ENCODE measurements around the gene SLC39A6. TPM values are rescaled to one million over a fixed set of nuclear protein-coding genes. Genes with fewer than 3 reads are reported as not detected.

Gene SLC39A6
- polyA plus RNA-seq, 1 of the 3 experiments (the other 2 are of a cell fraction) = 67.4 TPM

DNA sequence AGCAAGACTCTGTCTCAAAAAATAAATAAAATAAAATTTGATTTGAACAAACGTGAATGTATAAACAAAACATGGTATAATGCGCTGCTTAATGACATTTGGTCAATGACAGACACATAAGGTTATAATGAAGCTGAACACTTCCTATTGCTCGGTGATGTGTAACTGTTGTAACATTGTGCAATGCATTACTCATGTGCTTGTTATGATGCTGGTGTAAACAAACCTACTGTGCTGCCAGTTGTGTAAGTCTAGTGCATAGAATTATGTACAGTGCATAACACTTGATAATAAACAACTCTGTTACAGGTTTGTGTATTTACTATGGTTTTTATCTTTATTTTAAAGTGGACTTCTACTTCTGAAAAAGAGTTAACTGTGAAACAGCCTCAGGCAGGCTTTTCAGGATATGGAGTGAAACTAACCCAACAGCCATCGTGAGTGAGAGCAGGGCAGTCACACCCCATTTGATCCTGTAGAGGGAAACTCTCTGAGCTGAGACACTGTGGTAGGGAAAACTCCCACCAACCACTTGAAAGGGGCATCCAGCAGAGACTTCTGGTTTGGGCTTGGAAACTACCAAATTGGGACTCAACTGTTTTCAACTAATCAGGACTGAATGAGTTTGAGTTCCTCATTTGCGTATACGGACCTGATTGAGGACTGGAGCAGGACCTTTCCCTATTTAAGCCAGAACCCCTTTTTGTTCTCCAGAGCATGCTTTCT lies 53.1 kb downstream of the SLC39A6 start:
- H4K20me1 ChIP-seq (ENCODE audit: insufficient read depth) = no peaks in the 10 kb centered on the region
- H3K36me3 ChIP-seq (replicated peaks in 1 of 2; ENCODE audit: control insufficient read depth in 1 of 2, insufficient read depth in 2 of 2, low read length in 1 of 2) = no peaks in the 10 kb centered on the region
- no peak overlapping the region for H2AFZ ChIP-seq (ENCODE audit: low read depth)
- H3K27me3 ChIP-seq (ENCODE audit: insufficient read depth) = no peaks in the 10 kb centered on the region; the same call in 1 of the 2 replicates
- ChIA-PET CTCF (no interaction called here), POLR2A (no interaction called here)
- no peaks in the 10 kb centered on the region for H3K79me2 ChIP-seq (ENCODE audit: insufficient read depth)
- H3K9ac ChIP-seq = no peak overlapping the region
- DNase-seq = no peak
- H3K4me1 ChIP-seq (ENCODE audit: control insufficient read depth in 1 of 2, insufficient read depth in 2 of 2, low read depth in 1 of 2, low read length in 1 of 2) = no peaks in the 10 kb centered on the region
- 73% methylated on average over 6 of the region's 6 CpGs for whole genome bisulfite sequencing (ENCODE audit: low lambda C conversion rate)
- TF ChIP-seq, protein P1, sequence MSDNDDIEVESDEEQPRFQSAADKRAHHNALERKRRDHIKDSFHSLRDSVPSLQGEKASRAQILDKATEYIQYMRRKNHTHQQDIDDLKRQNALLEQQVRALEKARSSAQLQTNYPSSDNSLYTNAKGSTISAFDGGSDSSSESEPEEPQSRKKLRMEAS (IDR thresholded peaks at IDR 0.05; ENCODE audit: low read depth) = no peak
- TF ChIP-seq, protein P2, sequence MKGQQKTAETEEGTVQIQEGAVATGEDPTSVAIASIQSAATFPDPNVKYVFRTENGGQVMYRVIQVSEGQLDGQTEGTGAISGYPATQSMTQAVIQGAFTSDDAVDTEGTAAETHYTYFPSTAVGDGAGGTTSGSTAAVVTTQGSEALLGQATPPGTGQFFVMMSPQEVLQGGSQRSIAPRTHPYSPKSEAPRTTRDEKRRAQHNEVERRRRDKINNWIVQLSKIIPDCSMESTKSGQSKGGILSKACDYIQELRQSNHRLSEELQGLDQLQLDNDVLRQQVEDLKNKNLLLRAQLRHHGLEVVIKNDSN (IDR thresholded peaks at IDR 0.05; ENCODE audit: borderline replicate concordance, low read depth) = no peak
- TF ChIP-seq, protein P3, sequence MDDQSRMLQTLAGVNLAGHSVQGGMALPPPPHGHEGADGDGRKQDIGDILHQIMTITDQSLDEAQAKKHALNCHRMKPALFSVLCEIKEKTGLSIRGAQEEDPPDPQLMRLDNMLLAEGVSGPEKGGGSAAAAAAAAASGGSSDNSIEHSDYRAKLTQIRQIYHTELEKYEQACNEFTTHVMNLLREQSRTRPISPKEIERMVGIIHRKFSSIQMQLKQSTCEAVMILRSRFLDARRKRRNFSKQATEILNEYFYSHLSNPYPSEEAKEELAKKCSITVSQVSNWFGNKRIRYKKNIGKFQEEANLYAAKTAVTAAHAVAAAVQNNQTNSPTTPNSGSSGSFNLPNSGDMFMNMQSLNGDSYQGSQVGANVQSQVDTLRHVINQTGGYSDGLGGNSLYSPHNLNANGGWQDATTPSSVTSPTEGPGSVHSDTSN (IDR thresholded peaks at IDR 0.05) = no peak
- TF ChIP-seq GABPA (IDR thresholded peaks at IDR 0.05; ENCODE audit: low read depth) (no peak), RCOR1 (IDR thresholded peaks at IDR 0.05; ENCODE audit: low read length) (no peak), RFX5 (IDR thresholded peaks at IDR 0.05; ENCODE audit: low read length) (no peak), TEAD4 (IDR thresholded peaks at IDR 0.05; ENCODE audit: borderline replicate concordance, insufficient read depth) (no peak), RXRA (IDR thresholded peaks at IDR 0.05; ENCODE audit: borderline replicate concordance, low read depth) (no peak), MEF2A (IDR thresholded peaks at IDR 0.05; ENCODE audit: borderline replicate concordance, low read depth) (no peak), TCF12 (IDR thresholded peaks at IDR 0.05) (no peak), FOXJ3 (CRISPR knock-in tag; IDR thresholded peaks at IDR 0.05) (no peak), ELF1 (IDR thresholded peaks at IDR 0.05) (no peak), CHD2 (IDR thresholded peaks at IDR 0.05; ENCODE audit: low read length, partially characterized antibody) (no peak), NFIC (IDR thresholded peaks at IDR 0.05; ENCODE audit: borderline replicate concordance) (no peak)
- TF ChIP-seq, protein P4, sequence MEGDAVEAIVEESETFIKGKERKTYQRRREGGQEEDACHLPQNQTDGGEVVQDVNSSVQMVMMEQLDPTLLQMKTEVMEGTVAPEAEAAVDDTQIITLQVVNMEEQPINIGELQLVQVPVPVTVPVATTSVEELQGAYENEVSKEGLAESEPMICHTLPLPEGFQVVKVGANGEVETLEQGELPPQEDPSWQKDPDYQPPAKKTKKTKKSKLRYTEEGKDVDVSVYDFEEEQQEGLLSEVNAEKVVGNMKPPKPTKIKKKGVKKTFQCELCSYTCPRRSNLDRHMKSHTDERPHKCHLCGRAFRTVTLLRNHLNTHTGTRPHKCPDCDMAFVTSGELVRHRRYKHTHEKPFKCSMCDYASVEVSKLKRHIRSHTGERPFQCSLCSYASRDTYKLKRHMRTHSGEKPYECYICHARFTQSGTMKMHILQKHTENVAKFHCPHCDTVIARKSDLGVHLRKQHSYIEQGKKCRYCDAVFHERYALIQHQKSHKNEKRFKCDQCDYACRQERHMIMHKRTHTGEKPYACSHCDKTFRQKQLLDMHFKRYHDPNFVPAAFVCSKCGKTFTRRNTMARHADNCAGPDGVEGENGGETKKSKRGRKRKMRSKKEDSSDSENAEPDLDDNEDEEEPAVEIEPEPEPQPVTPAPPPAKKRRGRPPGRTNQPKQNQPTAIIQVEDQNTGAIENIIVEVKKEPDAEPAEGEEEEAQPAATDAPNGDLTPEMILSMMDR (IDR thresholded peaks at IDR 0.05) = no peak
- TF ChIP-seq, protein P5, sequence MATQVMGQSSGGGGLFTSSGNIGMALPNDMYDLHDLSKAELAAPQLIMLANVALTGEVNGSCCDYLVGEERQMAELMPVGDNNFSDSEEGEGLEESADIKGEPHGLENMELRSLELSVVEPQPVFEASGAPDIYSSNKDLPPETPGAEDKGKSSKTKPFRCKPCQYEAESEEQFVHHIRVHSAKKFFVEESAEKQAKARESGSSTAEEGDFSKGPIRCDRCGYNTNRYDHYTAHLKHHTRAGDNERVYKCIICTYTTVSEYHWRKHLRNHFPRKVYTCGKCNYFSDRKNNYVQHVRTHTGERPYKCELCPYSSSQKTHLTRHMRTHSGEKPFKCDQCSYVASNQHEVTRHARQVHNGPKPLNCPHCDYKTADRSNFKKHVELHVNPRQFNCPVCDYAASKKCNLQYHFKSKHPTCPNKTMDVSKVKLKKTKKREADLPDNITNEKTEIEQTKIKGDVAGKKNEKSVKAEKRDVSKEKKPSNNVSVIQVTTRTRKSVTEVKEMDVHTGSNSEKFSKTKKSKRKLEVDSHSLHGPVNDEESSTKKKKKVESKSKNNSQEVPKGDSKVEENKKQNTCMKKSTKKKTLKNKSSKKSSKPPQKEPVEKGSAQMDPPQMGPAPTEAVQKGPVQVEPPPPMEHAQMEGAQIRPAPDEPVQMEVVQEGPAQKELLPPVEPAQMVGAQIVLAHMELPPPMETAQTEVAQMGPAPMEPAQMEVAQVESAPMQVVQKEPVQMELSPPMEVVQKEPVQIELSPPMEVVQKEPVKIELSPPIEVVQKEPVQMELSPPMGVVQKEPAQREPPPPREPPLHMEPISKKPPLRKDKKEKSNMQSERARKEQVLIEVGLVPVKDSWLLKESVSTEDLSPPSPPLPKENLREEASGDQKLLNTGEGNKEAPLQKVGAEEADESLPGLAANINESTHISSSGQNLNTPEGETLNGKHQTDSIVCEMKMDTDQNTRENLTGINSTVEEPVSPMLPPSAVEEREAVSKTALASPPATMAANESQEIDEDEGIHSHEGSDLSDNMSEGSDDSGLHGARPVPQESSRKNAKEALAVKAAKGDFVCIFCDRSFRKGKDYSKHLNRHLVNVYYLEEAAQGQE (IDR thresholded peaks at IDR 0.05; ENCODE audit: low read depth, low read length) = no peak
- no peak overlapping the region for H3K4me2 ChIP-seq
- no peaks in the 10 kb centered on the region for H3K9me2 ChIP-seq
- H3F3A ChIP-seq (replicated peaks; ENCODE audit: insufficient read depth) = no peaks in the 10 kb centered on the region
- H3K27ac ChIP-seq (ENCODE audit: low read depth in 2 of 2, low read length in 1 of 2) = no peak overlapping the region
- H3K9me3 ChIP-seq = no peaks in the 10 kb centered on the region
- H3K4me3 ChIP-seq (ENCODE audit: low read depth in 2 of 2, low read length in 1 of 2) = no peak overlapping the region

Measured in SK-N-SH (cell line).